HL-60 (cell line): Measurements from ENCODE around the gene CIZ1.

Experiments
- DNase-seq, 2 experiments: peaks; one replicate each; pipeline ENCODE4 v3.0.0-alpha.2; 2010 to 2020; ENCODE audit warnings: low read depth in 1 of 2, low spot score in 1 of 2
- H3K27ac ChIP-seq: fragments of 250-450 bp; sonication (Bioruptor Pico); replicated peaks from 2 replicates; pipeline ENCODE4 v1.5.1; 2020; ENCODE audit warnings: mild to moderate bottlenecking, moderate library complexity
- H3K27me3 ChIP-seq: fragments of 250-450 bp; sonication (Bioruptor Pico); 2 replicates; pipeline ENCODE4 v1.5.1; 2021; ENCODE audit warnings: mild to moderate bottlenecking, moderate library complexity; ENCODE audit not compliant: insufficient read depth, poor library complexity, severe bottlenecking
- H3K4me3 ChIP-seq: replicated peaks from 2 replicates; pipeline ENCODE4 v1.5.1; 2011; ENCODE audit warnings: mild to moderate bottlenecking, control low read depth, low read length; ENCODE audit not compliant: insufficient read depth
- CTCF ChIP-seq: IDR thresholded peaks from one replicate; pipeline ENCODE4 v1.5.1; 2011; ENCODE audit warnings: low read length, control low read depth, inconsistent platforms; ENCODE audit not compliant: insufficient read depth
- GABPA ChIP-seq: IDR thresholded peaks from 2 replicates; pipeline ENCODE4 v1.6.1; 2012; ENCODE audit warnings: low read depth
- POLR2AphosphoS5 ChIP-seq: IDR thresholded peaks from 2 replicates; pipeline ENCODE4 v1.6.1; 2012; ENCODE audit warnings: low read depth
- REST ChIP-seq: IDR thresholded peaks from 2 replicates; pipeline ENCODE4 v1.6.1; 2012; ENCODE audit warnings: low read depth; ENCODE audit not compliant: insufficient replicate concordance
- SPI1 ChIP-seq: IDR thresholded peaks from 2 replicates; pipeline ENCODE4 v1.6.1; 2012; ENCODE audit warnings: low read depth, mild to moderate bottlenecking, borderline replicate concordance

CIZ1 gene

GRCh38 chr9:128163523-128164306 lies 27.7 kb downstream of the CIZ1 start:
- Histone ChIP-seq H3K4me3 (no peak overlapping the region), H3K27me3 (no peaks in the 10 kb centered on the region), H3K27ac (no peak overlapping the region)
- no peak for TF ChIP-seq GABPA
- no peak for DNase-seq

- no peak overlapping the region for H3K4me3 ChIP-seq
- no peak overlapping the region for H3K27ac ChIP-seq
Observed at GRCh38 chr9:128163027-128163515, 28.3 kb downstream of the CIZ1 start.

GRCh38 chr9:128162215-128163026 lies 29.0 kb downstream of the CIZ1 start:
- no peak for DNase-seq

More at GRCh38 chr9:128163027-128163515, 28.3 kb downstream of the CIZ1 start:
- TF ChIP-seq SPI1, result no peak
- TF ChIP-seq GABPA, result no peak
- TF ChIP-seq REST, result no peak
- TF ChIP-seq CTCF, result no peak
- no peak for DNase-seq
- H3K27me3 ChIP-seq, result no peaks in the 10 kb centered on the region

More at GRCh38 chr9:128162215-128163026, 29.0 kb downstream of the CIZ1 start:
- Histone ChIP-seq H3K27me3 (no peaks in the 10 kb centered on the region), H3K4me3 (no peak overlapping the region), H3K27ac (no peak overlapping the region)
- TF ChIP-seq SPI1, result no peak
- no peak for TF ChIP-seq GABPA
- TF ChIP-seq POLR2AphosphoS5, result no peak
- TF ChIP-seq REST, result no peak
- no peak for TF ChIP-seq CTCF
